HepG2 (cell line): ENCODE data around the gene TCN2.

Experiments used
- CTCF ChIP-seq: sonication (generic); formaldehyde crosslinking; IDR thresholded peaks from 2 replicates; pipeline ENCODE4 v1.5.0; 2020; ENCODE audit warnings: mild to moderate bottlenecking, missing genetic modification reagents, moderate library complexity
- EZH2 ChIP-seq: conservative IDR thresholded peaks from 2 replicates; pipeline ENCODE4 v1.6.1; 2012; ENCODE audit warnings: mild to moderate bottlenecking, low read depth, low read length, moderate library complexity
- GABPA ChIP-seq, 2 experiments: IDR thresholded peaks; 2 replicates each; pipeline ENCODE4 v1.6.1; 2011 to 2016; ENCODE audit warnings: low read depth in 2 of 2, low read length in 1 of 2, missing biosample characterization in 1 of 2, missing genetic modification characterization in 1 of 2
- IKZF5 ChIP-seq: IDR thresholded peaks from 2 replicates; pipeline ENCODE4 v1.6.1; 2018; ENCODE audit warnings: missing genetic modification reagents, mild to moderate bottlenecking, missing compliant biosample characterization
- JUN ChIP-seq: sonication (generic); formaldehyde crosslinking; IDR thresholded peaks from 2 replicates; pipeline ENCODE4 v1.4.0; 2020; ENCODE audit warnings: mild to moderate bottlenecking, missing genetic modification reagents
- NFIC ChIP-seq: IDR thresholded peaks from 2 replicates; pipeline ENCODE4 v1.6.1; 2012; ENCODE audit warnings: mild to moderate bottlenecking, low read length, inconsistent platforms
- POLR2AphosphoS5 ChIP-seq: IDR thresholded peaks from 2 replicates; pipeline ENCODE4 v1.6.1; 2012; ENCODE audit warnings: low read depth, low read length
- RAD21 ChIP-seq: fragments of 450-650 bp; formaldehyde crosslinking; IDR thresholded peaks from 2 replicates; pipeline ENCODE4 v1.5.0; 2020; ENCODE audit warnings: mild to moderate bottlenecking
- RARA ChIP-seq: IDR thresholded peaks from 2 replicates; pipeline ENCODE4 v1.6.1; 2016; ENCODE audit warnings: missing genetic modification reagents, missing compliant biosample characterization
- TCF12 ChIP-seq, 2 experiments: fragments of 450-650 bp in 1 of 2; sonication (generic) in 1 of 2; formaldehyde crosslinking in 1 of 2; IDR thresholded peaks; 2 replicates each; pipeline versions ENCODE4 v1.6.1 to v1.8.0; 2017 to 2022; ENCODE audit warnings: antibody characterized with exemption in 1 of 2, mild to moderate bottlenecking in 1 of 2, missing genetic modification reagents in 1 of 2, moderate library complexity in 1 of 2
- THAP8 ChIP-seq: sonication (generic); formaldehyde crosslinking; IDR thresholded peaks from 2 replicates; pipeline ENCODE4 v1.5.1; 2020; ENCODE audit warnings: missing genetic modification reagents, mild to moderate bottlenecking, borderline replicate concordance
- ZBTB8A ChIP-seq: sonication (generic); formaldehyde crosslinking; IDR thresholded peaks from 2 replicates; pipeline ENCODE4 v1.4.0; 2020; ENCODE audit warnings: mild to moderate bottlenecking, low read depth, missing genetic modification reagents, borderline replicate concordance
- ZHX1 ChIP-seq: sonication (generic); formaldehyde crosslinking; IDR thresholded peaks from 2 replicates; pipeline ENCODE4 v1.8.1; 2022; ENCODE audit warnings: low read depth, mild to moderate bottlenecking, missing genetic modification reagents
- ZNF841 ChIP-seq: sonication (generic); formaldehyde crosslinking; IDR thresholded peaks from 2 replicates; pipeline ENCODE4 v1.8.1; 2023; ENCODE audit warnings: missing genetic modification reagents, borderline replicate concordance

GRCh38 chr22:30569674-30570202 lies 37.2 kb upstream of the TCN2 start:
- TF ChIP-seq EZH2 = no peak
- no peak for TF ChIP-seq GABPA (IDR thresholded peaks at IDR 0.05; ENCODE audit: low read depth, low read length)
- no peak for TF ChIP-seq GABPA (CRISPR knock-in tag; IDR thresholded peaks at IDR 0.05; ENCODE audit: low read depth)
- no peak for TF ChIP-seq TCF12 (IDR thresholded peaks at IDR 0.05)
- no peak for TF ChIP-seq TCF12 (CRISPR knock-in tag; IDR thresholded peaks at IDR 0.05)
- no peak for TF ChIP-seq JUN (CRISPR knock-in tag)
- TF ChIP-seq RARA (CRISPR knock-in tag) = no peak
- no peak for TF ChIP-seq NFIC
- no peak for TF ChIP-seq POLR2AphosphoS5
- no peak for TF ChIP-seq CTCF (CRISPR knock-in tag)
- no peak for TF ChIP-seq THAP8 (CRISPR knock-in tag)
- no peak for TF ChIP-seq ZHX1
- TF ChIP-seq ZNF841 (CRISPR knock-in tag) = no peak
- no peak for TF ChIP-seq IKZF5 (CRISPR knock-in tag)
- no peak for TF ChIP-seq ZBTB8A (CRISPR knock-in tag)
- TF ChIP-seq RAD21 (CRISPR knock-in tag) = no peak
